NCI-H2196 treated with DMSO at 0.1 percent for 48 hours (cell line): ENCODE measurements around the gene PRELP.

Source experiments
- DNase-seq: peaks from one replicate; lab custom pipeline; 2025; ENCODE audit not compliant: unreplicated experiment; lab: John Stamatoyannopoulos, UW

PRELP gene

GRCh38 chr1:203476216-203476814 lies 709 bp downstream of the PRELP start:
- DNase-seq: no peak

DNA sequence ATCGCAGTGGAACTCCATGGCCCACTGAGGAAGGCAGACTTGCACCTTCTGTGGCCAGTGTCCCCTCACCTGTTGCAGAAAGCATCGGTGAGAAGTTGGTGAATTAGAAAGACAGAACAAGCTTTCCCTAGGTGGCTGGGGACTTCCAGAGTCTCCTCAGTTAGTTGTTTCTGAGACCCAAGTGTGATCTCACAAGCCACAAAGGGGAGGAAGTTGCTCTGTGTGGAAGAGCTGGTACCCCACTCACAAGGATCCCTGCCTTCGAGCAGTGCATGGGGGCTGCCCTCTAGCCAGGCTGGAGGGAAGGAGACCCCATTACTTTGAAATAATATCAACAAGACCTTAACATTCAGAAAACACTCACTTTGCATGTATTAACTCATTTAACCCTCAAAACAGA lies 2.1 kb downstream of the PRELP start:
- no peak for DNase-seq

GRCh38 chr1:203478231-203478630 lies 2.6 kb downstream of the PRELP start:
- no peak for DNase-seq

DNA sequence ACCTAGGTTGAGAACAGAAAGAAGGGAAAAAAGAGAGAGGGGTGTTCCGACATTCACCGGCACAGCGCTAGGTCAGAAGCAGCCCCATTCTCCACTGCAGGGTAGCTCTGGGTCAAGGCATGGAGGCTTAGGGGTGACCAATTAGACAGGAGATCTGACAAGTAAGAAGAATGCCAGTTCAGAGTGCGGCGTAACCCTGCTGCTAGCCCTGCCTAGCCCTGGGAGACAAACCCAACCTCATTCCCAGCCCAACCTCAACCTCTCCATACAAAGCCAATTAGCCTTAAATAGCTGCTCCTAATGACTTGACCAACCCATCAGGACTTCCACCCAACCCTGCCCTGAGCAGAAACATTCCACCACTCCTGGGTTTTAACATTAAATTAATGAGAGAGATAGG lies 3.4 kb downstream of the PRELP start:
- no peak for DNase-seq

DNA sequence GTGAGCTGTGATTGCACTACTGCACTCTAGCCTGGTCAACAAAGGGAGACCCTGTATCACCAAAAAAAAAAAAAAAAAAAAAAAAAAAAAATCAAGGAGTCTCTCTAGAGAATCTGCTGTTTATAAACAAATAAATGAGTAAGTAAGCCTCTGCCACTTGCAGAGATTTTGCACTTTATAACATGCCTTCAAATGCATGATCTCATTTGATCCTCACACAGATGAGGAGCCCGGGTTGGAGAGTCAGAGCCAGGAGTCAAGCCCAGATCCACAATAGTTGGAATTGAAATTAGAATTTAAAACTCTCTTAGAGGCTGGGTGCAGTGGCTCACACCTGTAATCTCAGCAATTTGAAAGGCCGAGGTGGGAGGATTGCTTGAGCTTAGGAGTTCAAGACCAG lies 4.0 kb downstream of the PRELP start:
- no peak for DNase-seq

DNA sequence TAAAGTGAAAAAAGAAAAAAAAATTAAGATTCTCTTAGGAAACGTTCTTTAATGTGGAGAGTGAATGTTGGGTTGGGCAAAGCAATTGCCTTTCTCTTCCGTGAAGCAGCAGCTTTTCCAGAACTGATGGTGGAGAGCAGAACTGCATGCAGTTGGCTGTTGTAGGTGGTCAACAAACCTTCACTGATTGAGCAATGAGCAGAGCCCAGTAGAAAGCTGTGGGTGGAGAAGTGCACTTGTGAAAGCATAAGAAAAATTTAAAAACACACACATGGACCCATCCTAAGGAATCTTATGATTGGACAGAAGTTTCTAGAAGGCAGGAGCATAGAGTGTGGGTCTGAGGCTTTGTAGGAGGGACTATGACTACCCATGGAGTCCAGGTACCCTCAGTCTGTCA lies 4.5 kb downstream of the PRELP start:
- DNase-seq: no peak

- DNase-seq: peak; percentile 46
These were observed 5.0 kb downstream of the PRELP start for GRCh38 chr1:203480525-203481084.

DNA sequence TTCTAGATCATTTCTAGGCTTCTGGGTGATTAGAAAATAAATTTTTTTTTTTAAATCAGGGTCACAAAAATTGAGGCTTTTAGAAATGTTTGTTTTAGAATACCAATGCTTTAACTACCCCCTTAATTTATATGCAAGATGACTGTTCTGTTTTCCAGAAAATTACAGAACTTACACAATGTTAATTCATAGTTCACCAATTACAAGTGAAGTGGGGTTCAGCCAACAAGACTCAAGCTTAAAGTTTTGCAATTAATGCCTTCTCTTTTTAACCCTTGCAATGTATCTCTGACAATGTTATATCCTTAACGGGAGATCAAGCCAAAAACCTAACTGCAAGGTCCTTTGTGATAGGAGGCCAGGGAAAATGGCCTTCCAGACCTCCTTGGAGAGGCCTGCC lies 5.6 kb downstream of the PRELP start:
- no peak for DNase-seq

- no peak for DNase-seq
These were observed 11.2 kb downstream of the PRELP start for GRCh38 chr1:203486618-203487370.

DNA sequence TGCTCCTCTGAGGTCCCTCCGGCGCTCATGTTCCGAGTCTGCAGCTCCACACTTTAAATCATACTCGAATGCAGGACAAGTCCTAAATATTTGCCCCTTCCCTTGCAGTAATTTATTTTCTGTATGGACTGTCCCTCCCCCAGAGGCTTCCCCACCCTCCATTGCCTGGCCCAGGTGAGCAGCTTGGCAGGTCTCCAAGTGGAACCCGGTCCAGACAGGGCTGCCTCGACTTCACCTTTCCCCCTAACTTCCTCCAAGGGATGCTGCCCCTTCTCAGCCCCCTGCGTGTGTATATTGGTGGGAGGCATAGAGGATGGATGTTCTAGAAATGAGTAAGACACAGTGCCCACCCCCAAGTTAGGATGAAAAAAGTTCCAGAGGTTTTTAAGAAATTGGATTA lies 12.9 kb downstream of the PRELP start:
- no peak for DNase-seq

DNA sequence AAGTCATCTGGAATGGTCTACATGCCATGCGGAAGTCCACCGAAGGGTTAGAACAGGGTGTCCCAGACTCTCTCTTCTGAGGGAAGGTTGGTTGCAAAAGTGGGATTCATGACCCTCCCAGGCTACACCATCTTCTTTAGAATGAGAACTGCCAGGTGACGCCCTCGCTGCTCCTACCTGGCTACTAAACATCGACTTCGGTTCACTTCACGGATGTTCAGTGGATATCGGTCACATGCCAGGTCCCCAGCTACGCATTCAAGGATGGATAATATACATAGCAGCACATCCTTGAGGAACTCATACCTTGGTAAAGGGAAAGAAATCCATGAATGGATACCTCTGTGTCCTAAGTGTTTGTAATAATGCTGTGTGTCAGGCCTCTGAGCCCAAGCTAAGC lies 15.0 kb downstream of the PRELP start:
- DNase-seq: no peak

- no peak for DNase-seq
These were observed 16.1 kb downstream of the PRELP start for GRCh38 chr1:203491664-203492063.

GRCh38 chr1:203492082-203492747 lies 16.6 kb downstream of the PRELP start:
- DNase-seq: no peak

- DNase-seq: no peak
These were observed 17.1 kb downstream of the PRELP start for GRCh38 chr1:203492748-203493130.

DNA sequence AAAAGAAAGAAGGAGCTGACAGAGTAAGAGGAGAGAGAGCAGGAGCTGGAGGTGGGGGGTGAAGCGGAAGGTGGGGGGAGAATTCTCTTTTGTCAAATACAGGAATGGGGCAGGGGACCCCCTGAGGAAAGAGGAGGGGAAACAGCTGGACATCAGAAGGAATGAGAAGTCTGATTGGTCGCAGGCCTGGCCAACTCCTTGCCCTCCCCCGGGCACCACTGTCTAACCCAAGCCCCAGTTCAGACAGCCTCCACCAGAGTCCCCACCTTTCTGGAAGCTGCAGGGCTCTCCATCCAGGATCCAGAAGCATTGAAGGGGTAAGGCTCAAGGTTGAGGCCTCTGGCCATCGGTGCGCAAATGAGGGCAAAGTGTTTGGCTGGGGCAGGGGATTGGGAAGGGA lies 18.3 kb downstream of the PRELP start, which contains the start of gene OPTC:
Gene OPTC (plus strand): TSS at position 253 of the 400 bp plus-strand sequence. CDS start 1,853 bp downstream, outside the sequence.
- DNase-seq: no peak

DNA sequence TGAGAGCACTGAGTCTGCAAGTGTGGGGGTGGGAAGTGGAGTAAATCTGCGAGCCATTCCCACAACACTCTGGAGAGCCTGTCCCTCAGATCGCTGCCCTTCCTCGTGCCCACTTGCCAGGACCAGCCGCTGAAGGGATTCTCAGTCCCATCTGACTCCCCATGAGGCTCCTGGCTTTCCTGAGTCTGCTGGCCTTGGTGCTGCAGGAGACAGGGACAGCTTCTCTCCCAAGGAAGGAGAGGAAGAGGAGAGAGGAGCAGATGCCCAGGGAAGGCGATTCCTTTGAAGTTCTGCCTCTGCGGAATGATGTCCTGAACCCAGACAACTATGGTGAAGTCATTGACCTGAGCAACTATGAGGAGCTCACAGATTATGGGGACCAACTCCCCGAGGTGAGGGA lies 20.2 kb downstream of the PRELP start:
- no peak for DNase-seq

DNA sequence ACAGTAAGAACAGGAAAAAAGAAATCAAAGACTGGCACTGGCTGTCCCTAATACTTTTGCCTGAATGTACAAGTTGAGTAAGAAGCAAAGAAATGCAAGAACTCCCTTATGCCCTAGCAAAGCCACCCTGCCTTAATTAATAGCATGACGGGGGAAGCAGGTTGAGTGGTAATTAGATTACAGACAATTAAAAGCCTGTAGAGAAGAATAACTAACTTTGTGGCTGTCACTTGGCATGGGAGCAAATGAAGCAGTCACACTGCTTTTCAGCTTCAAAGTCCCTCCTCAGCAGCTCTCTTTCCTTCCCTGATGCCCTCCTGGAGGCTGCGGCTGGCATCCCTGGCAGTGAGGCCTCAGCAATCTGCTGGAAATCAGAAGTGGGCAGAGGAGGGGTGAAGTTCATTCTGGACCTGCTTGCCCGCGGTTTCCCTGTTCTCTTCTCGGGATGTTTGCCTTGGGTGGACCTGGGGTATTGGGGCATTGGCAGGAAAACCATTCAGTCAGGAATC lies 21.7 kb downstream of the PRELP start:
- DNase-seq: no peak

GRCh38 chr1:203499643-203500278 lies 24.2 kb downstream of the PRELP start:
- DNase-seq: no peak

GRCh38 chr1:203500279-203500678 lies 24.7 kb downstream of the PRELP start:
- DNase-seq: no peak

- DNase-seq: no peak
These were observed 28.2 kb downstream of the PRELP start for GRCh38 chr1:203503836-203504235.
